NCI-H1105 treated with DMSO at 0.1 percent for 48 hours (cell line): Measurements from ENCODE around the gene TICAM1.

ENCODE experiments used
- DNase-seq: peaks from one replicate; lab custom pipeline; 2025; lab: John Stamatoyannopoulos, UW

Gene TICAM1

DNA sequence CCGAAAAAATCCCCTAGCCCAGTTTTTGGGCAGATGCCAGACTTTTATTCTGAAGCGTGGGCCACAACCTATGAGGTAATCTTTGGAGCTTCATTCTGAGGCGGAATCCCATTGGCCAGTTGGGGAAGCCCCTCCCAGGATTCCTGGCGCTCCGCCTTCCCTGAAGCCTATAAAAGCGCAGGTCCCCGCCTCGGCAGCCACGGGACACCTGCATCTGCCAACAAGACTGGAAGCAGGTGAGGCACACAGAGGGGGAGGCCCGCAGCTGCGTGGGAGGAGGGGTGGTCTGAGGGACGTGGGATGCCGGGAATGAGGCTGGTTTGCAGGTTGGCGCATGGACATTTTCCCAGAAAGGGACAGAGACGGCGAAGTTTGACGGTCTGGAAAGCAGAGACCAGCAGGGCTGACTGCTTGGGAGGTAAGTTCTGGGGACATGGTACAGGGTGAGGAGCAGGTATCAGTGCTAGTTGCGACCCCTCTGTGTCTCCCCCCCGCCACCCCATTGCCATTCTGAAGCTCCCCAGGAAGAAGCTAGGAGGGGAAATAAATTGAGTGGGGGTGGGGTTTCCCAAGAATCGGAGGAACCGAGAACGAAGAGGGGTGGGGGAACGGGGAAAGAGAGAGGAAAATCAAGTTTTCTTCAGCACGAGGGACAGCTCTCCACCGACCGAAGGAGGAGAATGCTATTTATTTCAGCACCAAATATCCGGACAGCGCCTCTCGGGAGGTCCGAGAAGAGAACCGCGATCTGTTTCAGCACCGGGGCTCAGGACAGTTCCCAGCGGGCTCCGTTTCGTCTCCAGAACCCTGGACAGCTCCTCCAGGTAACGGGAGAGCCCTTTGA lies 62.4 kb downstream of the TICAM1 start:
- DNase-seq, result peak; percentile 95
